A673 (cell line): Measurements from ENCODE around the gene XYLT1.

Source experiments
- EZH2 ChIP-seq: fragments of 200-600 bp; sonication (generic); IDR thresholded peaks from 2 replicates; pipeline ENCODE4 v1.6.1; 2017; ENCODE audit warnings: borderline replicate concordance, low read depth, mild to moderate bottlenecking, mixed read lengths, antibody characterized with exemption, low read length; ENCODE audit not compliant: poor library complexity, severe bottlenecking
- TF ChIP-seq, protein P1 (sequence below): fragments of 300-800, 200-600 bp; sonication (generic); conservative IDR thresholded peaks from 2 replicates; pipeline ENCODE4 v1.5.1; 2017; ENCODE audit warnings: low read depth, mild to moderate bottlenecking, antibody characterized with exemption, low read length, moderate library complexity, mixed read lengths

DNA sequence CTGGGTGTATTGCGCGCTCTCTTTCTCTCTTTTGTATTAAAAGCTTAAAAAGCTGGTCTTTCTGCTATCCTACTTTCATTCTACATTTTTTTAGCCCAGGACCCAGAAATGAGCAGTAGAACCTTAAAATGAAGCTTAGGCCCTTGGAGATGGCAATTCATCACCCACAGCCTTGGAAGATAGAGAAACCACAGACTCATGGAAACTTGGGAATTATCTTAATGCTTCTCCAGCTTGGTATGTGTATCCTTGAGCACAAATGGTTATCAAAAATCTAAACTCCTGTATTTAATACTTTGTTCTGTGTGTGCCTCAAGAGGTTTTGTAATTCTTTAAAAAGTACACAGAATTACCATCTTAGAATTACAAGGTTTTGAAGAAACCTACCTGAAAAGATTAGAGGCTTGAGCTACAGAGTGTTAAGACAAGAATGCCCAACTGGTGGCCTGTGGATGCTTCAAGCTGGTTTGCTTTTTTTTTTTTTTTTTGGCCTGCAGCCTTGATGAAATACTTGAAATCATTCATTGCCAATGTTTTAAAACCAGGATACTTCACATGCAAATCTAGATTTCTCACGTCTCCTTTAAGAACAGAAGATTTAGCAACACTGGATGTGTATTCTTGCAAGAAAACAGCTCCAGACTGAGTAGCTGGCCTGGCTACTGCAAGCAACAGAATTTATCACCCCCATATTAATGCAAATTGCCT is 105.0 kb downstream of the XYLT1 start:
- TF ChIP-seq, protein P1, sequence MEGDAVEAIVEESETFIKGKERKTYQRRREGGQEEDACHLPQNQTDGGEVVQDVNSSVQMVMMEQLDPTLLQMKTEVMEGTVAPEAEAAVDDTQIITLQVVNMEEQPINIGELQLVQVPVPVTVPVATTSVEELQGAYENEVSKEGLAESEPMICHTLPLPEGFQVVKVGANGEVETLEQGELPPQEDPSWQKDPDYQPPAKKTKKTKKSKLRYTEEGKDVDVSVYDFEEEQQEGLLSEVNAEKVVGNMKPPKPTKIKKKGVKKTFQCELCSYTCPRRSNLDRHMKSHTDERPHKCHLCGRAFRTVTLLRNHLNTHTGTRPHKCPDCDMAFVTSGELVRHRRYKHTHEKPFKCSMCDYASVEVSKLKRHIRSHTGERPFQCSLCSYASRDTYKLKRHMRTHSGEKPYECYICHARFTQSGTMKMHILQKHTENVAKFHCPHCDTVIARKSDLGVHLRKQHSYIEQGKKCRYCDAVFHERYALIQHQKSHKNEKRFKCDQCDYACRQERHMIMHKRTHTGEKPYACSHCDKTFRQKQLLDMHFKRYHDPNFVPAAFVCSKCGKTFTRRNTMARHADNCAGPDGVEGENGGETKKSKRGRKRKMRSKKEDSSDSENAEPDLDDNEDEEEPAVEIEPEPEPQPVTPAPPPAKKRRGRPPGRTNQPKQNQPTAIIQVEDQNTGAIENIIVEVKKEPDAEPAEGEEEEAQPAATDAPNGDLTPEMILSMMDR, result no peak
- no peak for TF ChIP-seq EZH2
